Epithelial cell of esophagus (primary cell): ENCODE data around the gene CRADD.

ENCODE experiments used
- DNase-seq: peaks from one replicate; pipeline ENCODE4 v3.0.0; 2010; ENCODE audit warnings: low read depth
- H3K4me3 ChIP-seq: 2 replicates; pipeline ENCODE4 v1.5.1; 2011; ENCODE audit warnings: mild to moderate bottlenecking, low read length, control low read depth
- TF ChIP-seq, protein P1 (sequence below): IDR thresholded peaks from 2 replicates; pipeline ENCODE4 v1.5.1; 2011; ENCODE audit warnings: low read depth, mild to moderate bottlenecking, low read length, control low read depth, inconsistent platforms; ENCODE audit not compliant: insufficient read depth; ENCODE audit errors: missing control alignments

Gene CRADD

DNA sequence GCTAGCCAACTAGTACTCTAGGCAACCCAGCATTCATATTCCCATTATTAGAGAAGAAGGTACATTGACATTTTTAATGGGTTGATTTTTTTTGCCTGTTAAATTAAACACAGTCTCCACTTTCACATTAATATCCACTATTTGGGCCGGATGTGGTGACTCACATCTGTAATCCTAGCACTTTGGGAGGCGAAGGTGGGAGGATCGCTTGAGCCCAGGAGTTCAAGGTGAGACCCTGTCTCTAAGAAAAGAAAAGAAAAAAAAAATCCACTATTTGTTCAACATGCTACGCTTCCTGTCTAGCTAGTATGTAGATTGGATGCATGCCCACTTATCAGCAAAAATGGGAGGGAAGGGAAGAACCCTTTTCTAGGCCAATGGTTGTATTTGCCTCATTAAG is 7.1 kb upstream of the CRADD start:
- no peak for DNase-seq
- no peak overlapping the region for H3K4me3 ChIP-seq
- TF ChIP-seq, protein P1, sequence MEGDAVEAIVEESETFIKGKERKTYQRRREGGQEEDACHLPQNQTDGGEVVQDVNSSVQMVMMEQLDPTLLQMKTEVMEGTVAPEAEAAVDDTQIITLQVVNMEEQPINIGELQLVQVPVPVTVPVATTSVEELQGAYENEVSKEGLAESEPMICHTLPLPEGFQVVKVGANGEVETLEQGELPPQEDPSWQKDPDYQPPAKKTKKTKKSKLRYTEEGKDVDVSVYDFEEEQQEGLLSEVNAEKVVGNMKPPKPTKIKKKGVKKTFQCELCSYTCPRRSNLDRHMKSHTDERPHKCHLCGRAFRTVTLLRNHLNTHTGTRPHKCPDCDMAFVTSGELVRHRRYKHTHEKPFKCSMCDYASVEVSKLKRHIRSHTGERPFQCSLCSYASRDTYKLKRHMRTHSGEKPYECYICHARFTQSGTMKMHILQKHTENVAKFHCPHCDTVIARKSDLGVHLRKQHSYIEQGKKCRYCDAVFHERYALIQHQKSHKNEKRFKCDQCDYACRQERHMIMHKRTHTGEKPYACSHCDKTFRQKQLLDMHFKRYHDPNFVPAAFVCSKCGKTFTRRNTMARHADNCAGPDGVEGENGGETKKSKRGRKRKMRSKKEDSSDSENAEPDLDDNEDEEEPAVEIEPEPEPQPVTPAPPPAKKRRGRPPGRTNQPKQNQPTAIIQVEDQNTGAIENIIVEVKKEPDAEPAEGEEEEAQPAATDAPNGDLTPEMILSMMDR = no peak

DNA sequence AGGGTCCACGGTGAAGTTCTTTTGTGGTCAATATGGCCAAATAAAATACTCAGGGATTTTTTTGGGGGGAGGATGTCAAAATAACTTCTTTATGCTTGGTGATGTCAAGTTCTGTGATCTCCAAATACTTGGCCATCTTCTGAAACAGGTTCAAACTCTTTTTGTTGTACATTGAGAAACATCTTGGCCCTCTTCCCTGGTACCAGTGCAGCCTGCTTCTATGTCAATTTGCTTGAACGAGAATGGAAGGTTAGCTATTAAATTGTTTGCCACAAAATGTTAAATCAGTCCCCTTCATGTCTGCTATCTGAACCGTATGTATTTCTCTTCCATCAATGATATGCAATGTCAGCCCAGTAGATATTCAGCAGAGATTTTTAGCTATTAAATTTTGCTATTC is 6.1 kb upstream of the CRADD start:
- TF ChIP-seq, protein P1 = no peak
- H3K4me3 ChIP-seq = no peak overlapping the region
- DNase-seq = no peak

DNA sequence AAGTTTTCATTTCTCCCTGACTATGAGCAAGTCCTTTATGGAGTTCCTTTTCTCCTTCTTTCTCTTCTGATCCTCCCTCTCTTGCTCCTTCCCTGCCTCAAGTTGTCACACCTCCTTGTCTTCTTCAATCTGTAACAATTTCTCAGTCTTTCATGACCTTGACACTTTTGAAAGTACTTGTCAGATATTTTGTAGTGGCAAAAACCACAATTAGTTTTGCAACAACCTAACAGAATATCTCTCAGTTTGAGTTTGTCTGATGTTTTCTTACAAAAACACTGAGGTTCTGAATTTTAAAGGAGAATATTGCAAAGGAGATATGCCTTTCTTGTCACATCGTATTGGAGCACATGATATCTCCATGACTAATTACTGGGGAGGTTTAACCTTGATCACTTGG is 4.1 kb upstream of the CRADD start:
- TF ChIP-seq, protein P1 = no peak
- H3K4me3 ChIP-seq = no peak overlapping the region
- DNase-seq = no peak

DNA sequence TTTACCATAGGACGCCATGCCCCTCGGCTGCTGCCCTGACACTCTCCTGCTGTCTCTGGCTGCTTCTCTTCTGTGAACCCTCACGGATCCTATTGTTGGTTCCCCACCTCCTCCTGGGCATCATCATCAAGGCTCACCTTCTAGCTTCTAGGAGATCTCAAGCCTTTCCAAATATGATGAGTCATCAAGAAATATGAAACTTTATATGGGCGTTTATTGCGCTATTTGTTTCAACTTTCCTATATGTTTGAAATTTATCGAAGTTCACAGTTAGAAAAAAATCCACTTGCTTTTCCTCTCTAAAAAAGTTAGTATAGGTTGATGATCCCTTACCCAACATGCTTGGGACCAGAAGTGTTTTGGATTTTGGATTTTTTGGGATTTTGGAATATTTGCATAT is 2.8 kb upstream of the CRADD start:
- no peak overlapping the region for H3K4me3 ChIP-seq
- TF ChIP-seq, protein P1 = no peak
- DNase-seq = no peak

DNA sequence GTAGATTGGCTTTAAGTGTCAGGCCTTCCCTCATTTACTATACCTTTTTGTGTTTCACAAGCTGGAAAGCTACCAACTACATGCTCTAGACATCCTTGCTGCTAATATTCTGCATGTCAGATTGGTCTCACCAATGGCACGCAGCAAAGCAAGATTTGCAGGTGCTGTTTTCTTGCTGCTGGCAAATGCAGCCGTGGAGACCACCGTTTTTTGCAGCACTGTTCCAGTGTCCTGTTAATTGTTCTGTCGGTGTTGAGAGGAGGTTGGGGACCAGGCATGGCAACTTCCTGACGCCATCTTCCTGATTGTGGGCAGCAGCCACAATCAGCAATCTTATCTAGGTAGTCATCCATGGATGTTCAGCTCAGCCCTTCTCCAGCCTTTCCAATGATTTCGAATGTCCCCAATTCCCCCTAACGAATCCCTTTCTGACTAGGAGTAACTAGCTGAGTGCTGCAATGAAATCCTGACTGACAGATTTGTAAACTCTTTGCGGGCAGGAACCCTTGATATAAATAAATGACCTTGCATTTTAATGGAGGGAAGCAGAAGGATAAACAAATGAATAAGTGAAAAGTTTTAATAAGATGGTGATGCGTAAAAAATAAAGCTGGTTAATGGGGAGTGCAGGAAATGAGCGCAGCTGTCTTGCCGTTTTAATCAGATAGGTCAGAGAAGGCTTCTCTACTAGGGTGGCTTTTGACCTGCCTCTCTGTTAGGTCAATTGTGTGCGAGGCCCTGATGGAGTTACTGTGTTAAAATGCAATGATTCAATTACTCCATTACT is 574 bp upstream of the CRADD start:
- TF ChIP-seq, protein P1 = no peak
- H3K4me3 ChIP-seq = peak overlapping the region; percentile 76
- DNase-seq = no peak

DNA sequence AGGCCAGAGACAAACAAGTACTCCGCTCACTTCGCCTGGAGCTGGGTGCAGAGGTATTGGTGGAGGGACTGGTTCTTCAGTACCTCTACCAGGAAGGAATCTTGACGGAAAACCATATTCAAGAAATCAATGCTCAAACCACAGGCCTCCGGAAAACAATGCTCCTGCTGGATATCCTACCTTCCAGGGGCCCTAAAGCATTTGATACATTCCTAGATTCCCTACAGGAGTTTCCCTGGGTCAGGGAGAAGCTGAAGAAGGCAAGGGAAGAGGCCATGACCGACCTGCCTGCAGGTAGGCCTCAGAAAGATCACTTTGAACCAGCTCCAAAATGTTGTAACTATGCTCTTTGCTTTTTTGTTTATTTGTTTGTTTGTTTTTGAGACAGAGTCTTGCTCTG is 1.6 kb downstream of the CRADD start:
- TF ChIP-seq, protein P1 = no peak
- DNase-seq = no peak
- no peak overlapping the region for H3K4me3 ChIP-seq
